ENCODE measurements around the gene ELF4. TPM values are rescaled to one million over a fixed set of nuclear protein-coding genes. Genes with fewer than 3 reads are reported as not detected.
"Not testable (repeated sequence)": the region's sequence is repeated elsewhere in the genome, so short reads cannot be mapped to it uniquely, and the experiment has no call there.

The ELF4 gene
- total RNA-seq, 1 donor from 2014 or later = not detected

DNA sequence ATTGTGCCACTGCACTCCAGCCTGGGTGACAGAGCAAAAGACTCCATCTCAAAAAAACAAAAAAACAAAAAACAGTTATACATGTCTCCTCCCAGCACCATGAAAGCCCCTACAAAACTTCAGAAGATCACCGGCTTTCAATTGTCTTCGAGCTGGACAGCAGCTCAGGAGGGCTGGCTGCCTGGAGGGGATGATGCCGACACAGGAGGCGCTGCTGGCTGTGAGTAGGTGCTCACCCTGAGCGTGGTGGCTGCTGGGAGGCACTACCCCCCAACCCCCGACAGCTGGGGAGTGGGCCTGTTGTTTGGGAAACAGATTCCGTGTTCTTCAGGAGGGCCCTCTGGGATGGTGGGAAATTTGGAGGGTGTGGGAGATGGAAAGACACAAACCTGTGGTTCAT, 6.9 kb upstream of the ELF4 start:
- no peaks in the 10 kb centered on the region for H3F3A ChIP-seq (ENCODE audit: low read depth)
- no peak overlapping the region for H3K4me3 ChIP-seq
- H3K4me2 ChIP-seq = no peak overlapping the region
- no peaks in the 10 kb centered on the region for H4K20me1 ChIP-seq (ENCODE audit: low read depth)
- H3K27ac Mint-ChIP-seq = no peak overlapping the region
- no peak overlapping the region for H3K4me3 Mint-ChIP-seq
- H3K9ac ChIP-seq = no peak overlapping the region
- H3K27ac ChIP-seq = no peak overlapping the region
- H3K27me3 Mint-ChIP-seq (ENCODE audit: insufficient read depth, low read depth) = peaks cover 10% of the 10 kb centered on the region
- peaks cover 35% of the 10 kb centered on the region for H3K4me1 Mint-ChIP-seq
- no peaks in the 10 kb centered on the region for H3K79me2 ChIP-seq (ENCODE audit: low read depth)
- no peaks in the 10 kb centered on the region for H3K36me3 Mint-ChIP-seq
- TF ChIP-seq EZH2phosphoT487 (IDR thresholded peaks at IDR 0.05) (no peak), EZH2 (IDR thresholded peaks at IDR 0.05) (no peak)
- TF ChIP-seq, protein P1, sequence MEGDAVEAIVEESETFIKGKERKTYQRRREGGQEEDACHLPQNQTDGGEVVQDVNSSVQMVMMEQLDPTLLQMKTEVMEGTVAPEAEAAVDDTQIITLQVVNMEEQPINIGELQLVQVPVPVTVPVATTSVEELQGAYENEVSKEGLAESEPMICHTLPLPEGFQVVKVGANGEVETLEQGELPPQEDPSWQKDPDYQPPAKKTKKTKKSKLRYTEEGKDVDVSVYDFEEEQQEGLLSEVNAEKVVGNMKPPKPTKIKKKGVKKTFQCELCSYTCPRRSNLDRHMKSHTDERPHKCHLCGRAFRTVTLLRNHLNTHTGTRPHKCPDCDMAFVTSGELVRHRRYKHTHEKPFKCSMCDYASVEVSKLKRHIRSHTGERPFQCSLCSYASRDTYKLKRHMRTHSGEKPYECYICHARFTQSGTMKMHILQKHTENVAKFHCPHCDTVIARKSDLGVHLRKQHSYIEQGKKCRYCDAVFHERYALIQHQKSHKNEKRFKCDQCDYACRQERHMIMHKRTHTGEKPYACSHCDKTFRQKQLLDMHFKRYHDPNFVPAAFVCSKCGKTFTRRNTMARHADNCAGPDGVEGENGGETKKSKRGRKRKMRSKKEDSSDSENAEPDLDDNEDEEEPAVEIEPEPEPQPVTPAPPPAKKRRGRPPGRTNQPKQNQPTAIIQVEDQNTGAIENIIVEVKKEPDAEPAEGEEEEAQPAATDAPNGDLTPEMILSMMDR (IDR thresholded peaks at IDR 0.05) = no peak
- H3K9me3 Mint-ChIP-seq = no peaks in the 10 kb centered on the region
- H2AFZ ChIP-seq (replicated peaks) = no peak overlapping the region
- no peak for DNase-seq (ENCODE audit: low spot score)
- H3K27me3 ChIP-seq = peaks cover 47% of the 10 kb centered on the region
- no peaks in the 10 kb centered on the region for H3K4me1 ChIP-seq
- no peaks in the 10 kb centered on the region for H3K9me3 ChIP-seq (ENCODE audit: low read depth)
- no peaks in the 10 kb centered on the region for H3K36me3 ChIP-seq

DNA sequence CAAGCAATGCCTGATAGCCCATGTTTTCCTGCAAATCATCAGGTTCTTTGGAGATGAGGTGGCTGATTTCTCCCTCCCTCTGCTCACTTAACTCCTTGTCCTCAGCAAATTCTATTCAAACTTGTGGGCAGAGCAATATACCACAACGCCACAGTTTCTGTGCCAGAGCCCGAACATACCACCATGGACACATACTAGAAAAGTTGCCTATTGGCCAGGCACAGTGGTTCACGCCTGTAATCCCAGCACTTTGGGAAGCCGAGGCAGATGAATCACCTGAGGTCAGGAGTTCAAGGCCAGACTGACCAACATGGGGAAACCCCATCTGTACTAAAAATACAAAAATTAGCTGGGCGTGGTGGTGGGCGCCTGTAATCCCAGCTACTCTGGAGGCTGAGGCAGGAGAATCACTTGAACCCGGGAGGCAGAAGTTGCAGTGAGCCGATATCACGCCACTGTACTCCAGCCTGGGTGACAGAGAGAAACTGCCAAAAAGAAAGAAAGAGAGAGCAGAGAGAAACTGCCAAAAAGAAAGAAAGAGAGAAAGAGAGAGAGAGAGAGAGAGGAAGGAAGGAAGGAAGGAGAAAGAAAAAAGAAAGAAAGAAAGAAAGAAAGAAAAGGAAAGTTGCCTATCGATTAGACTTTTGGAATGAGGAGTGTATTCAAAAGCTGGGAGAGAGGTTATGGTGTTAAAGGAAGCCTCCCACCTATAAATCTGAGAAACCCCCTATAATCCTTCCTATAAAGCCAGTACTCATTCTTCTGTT, 5.0 kb upstream of the ELF4 start:
- peaks cover 53% of the 10 kb centered on the region for H3K27me3 ChIP-seq
- not testable (repeated sequence) for H4K20me1 ChIP-seq (ENCODE audit: low read depth); H3K9me3 Mint-ChIP-seq; H3K27ac ChIP-seq; H3K36me3 Mint-ChIP-seq; H3K4me1 ChIP-seq; H3K36me3 ChIP-seq; H3K79me2 ChIP-seq (ENCODE audit: low read depth); H3K4me2 ChIP-seq; H3F3A ChIP-seq (ENCODE audit: low read depth); H3K4me3 ChIP-seq; H2AFZ ChIP-seq (replicated peaks); H3K4me3 Mint-ChIP-seq; DNase-seq (ENCODE audit: low spot score); H3K27ac Mint-ChIP-seq; H3K9me3 ChIP-seq (ENCODE audit: low read depth); H3K9ac ChIP-seq
- Mint-ChIP-seq H3K4me1 (peaks cover 40% of the 10 kb centered on the region), H3K27me3 (ENCODE audit: insufficient read depth, low read depth) (peaks cover 20% of the 10 kb centered on the region)

- no peaks in the 10 kb centered on the region for H3K4me1 ChIP-seq
- H3K36me3 Mint-ChIP-seq = no peaks in the 10 kb centered on the region
- no peak overlapping the region for H2AFZ ChIP-seq (replicated peaks)
- no peak overlapping the region for H3K27ac Mint-ChIP-seq
- H3K4me3 Mint-ChIP-seq = no peak overlapping the region
- H3K9ac ChIP-seq = no peak overlapping the region
- peaks cover 33% of the 10 kb centered on the region for H3K4me1 Mint-ChIP-seq
- peaks cover 5% of the 10 kb centered on the region for H3F3A ChIP-seq (ENCODE audit: low read depth)
- no peaks in the 10 kb centered on the region for H3K9me3 ChIP-seq (ENCODE audit: low read depth)
- H3K27me3 ChIP-seq = peaks cover 53% of the 10 kb centered on the region
- H3K9me3 Mint-ChIP-seq = no peaks in the 10 kb centered on the region
- no peaks in the 10 kb centered on the region for H3K36me3 ChIP-seq
- no peaks in the 10 kb centered on the region for H4K20me1 ChIP-seq (ENCODE audit: low read depth)
- no peak for TF ChIP-seq EZH2phosphoT487 (IDR thresholded peaks at IDR 0.05)
- TF ChIP-seq, protein P1 (IDR thresholded peaks at IDR 0.05) = no peak
- no peak for TF ChIP-seq EZH2 (IDR thresholded peaks at IDR 0.05)
- H3K27me3 Mint-ChIP-seq (ENCODE audit: insufficient read depth, low read depth) = peaks cover 23% of the 10 kb centered on the region
- H3K79me2 ChIP-seq (ENCODE audit: low read depth) = no peaks in the 10 kb centered on the region
- DNase-seq (ENCODE audit: low spot score) = no peak
- no peak overlapping the region for H3K4me3 ChIP-seq
- H3K4me2 ChIP-seq = no peak overlapping the region
- H3K27ac ChIP-seq = no peak overlapping the region
These were observed 3.9 kb upstream of the ELF4 start for GRCh38 chrX:130114141-130114588.
